GM12865 (cell line): Measurements from ENCODE around the gene PTGER3.

Experiments used
- DNase-seq: peaks from one replicate; pipeline ENCODE4 v3.0.0; 2010; ENCODE audit warnings: low read depth
- H3K4me3 ChIP-seq: 2 replicates; pipeline ENCODE4 v1.5.1; 2011; ENCODE audit warnings: mild to moderate bottlenecking, low read depth, low read length, control low read depth
- CTCF ChIP-seq: IDR thresholded peaks from 2 replicates; pipeline ENCODE4 v1.5.1; 2011; ENCODE audit warnings: low read length, control low read depth, low read depth, inconsistent platforms; ENCODE audit not compliant: insufficient read depth; ENCODE audit errors: missing control alignments

PTGER3 gene

DNA sequence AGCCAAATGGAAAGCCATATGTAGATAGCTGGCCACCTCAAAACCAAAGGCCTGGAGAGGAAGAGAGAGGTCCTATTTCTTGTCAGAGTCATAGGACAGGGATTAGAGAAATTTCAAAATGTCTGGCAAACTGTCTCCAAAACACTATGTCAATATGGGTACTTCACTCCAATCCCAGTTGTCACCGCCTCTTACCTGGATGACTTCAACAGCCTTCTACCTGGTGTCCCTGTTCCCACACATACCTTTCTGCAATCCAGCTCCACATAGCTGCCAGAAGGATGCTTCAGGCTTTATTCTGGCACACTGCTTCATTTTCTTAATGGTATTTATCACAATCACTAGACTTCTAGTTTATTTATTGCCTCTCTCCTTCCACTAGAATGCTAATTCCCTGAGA, 14.5 kb downstream of the PTGER3 start:
- no peak for TF ChIP-seq CTCF
- H3K4me3 ChIP-seq = no peak overlapping the region
- no peak for DNase-seq

DNA sequence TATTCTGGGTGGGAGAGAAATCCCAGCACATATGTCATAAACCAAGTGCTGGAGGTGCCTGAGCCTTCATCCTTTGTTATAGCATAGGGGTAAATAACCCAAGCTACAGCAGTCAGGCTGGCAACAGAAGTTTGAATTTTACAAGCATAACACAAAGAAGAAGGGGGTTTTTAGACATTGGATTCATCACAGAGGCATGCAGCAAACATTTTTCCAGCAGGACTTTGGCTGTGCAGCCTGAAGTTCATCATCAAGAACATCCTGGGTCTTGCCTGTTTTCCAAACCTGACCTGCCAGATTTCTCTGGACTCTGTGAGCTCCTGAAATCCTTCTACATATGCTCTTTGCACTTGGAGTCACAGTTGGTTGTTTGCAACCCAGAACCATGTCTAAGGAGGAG, 16.2 kb downstream of the PTGER3 start:
- no peak overlapping the region for H3K4me3 ChIP-seq
- DNase-seq = no peak
- TF ChIP-seq CTCF = no peak

GRCh38 chr1:71030026-71030425, 17.6 kb downstream of the PTGER3 start:
- DNase-seq = no peak
- no peak for TF ChIP-seq CTCF
- H3K4me3 ChIP-seq = no peak overlapping the region

DNA sequence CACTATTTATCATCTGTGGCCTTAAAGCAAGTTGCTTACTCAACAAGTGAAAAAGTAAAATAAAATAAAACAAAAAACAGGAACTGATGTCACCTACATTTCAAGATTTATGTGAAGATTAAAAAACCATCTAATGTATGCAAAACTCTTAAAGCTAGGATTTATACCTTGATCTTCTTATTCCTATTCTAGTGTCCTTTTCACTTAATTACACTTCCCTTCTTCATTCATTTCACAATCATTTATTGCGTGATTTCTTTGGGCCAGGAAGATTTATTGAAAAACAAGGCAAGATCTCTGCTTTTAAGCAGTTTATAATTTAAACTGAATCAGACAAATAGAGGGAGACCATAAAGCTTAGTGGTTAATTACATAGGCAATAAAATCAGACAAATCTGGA, 18.6 kb downstream of the PTGER3 start:
- no peak for DNase-seq
- no peak overlapping the region for H3K4me3 ChIP-seq
- TF ChIP-seq CTCF = no peak

DNA sequence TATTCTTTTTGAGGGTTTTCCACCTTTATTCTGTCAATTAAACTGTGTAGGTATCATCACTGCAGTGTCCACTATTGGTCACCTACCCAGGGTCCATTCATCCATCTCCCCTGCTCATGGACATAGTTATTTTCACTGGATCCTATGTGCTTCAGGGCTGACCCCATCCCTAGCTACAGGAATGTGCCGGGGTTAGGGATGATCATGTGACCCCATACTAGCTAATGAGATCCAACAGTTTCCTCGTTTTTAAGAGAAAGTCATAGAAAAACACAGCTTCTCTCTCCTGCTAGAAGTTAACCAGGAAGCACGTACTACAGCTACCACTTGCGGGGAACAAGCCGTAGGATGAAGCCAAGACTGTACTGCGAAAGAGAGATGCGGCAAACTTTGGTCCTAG, 19.6 kb downstream of the PTGER3 start:
- no peak for TF ChIP-seq CTCF
- H3K4me3 ChIP-seq = no peak overlapping the region
- no peak for DNase-seq

DNA sequence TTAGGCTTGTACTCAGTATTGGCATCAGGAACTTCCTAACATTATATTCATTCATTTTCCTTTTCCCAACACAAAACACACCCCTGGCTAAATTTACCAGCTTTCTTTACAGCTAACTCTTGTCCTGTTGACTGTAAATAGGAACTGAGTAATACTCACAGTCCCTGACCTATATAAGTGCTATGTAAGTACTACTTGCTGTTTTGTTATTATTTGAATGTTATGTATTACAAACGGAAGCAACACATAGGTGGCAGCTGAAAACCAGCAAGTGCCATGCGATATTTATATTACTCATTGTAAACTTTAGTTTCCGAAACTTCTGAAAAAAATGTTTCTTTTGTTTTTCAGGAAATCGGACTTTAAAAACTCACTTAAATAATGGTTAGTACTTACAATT, 21.5 kb downstream of the PTGER3 start:
- peak; percentile 24 for DNase-seq
- TF ChIP-seq CTCF = no peak
- no peak overlapping the region for H3K4me3 ChIP-seq

GRCh38 chr1:71023515-71023914, 24.1 kb downstream of the PTGER3 start:
- no peak for DNase-seq
- TF ChIP-seq CTCF = no peak

More at GRCh38 chr1:71023515-71023914, 24.1 kb downstream of the PTGER3 start:
- H3K4me3 ChIP-seq = no peak overlapping the region
